Mononuclear cell (primary cell): ENCODE results near the gene MEMO1. TPM values are rescaled to one million over a fixed set of nuclear protein-coding genes. Genes with fewer than 3 reads are reported as not detected.

Source experiments
- H3K27me3 ChIP-seq: 2 replicates; pipeline ENCODE4 v1.6.0; 2011; ENCODE audit warnings: low read length, control low read depth; ENCODE audit not compliant: insufficient read depth
- H3K4me1 ChIP-seq: 2 replicates; pipeline ENCODE4 v1.5.1; 2011; ENCODE audit warnings: mild to moderate bottlenecking, low read length, control low read depth; ENCODE audit not compliant: insufficient read depth
- H3K4me3 ChIP-seq: 2 replicates; pipeline ENCODE4 v1.5.1; 2011; ENCODE audit warnings: mild to moderate bottlenecking, low read length, moderate library complexity
- H3K9me3 ChIP-seq: 2 replicates; pipeline ENCODE4 v1.5.1; 2011; ENCODE audit warnings: low read depth, mild to moderate bottlenecking, control low read depth, low read length
- total RNA-seq: library from RNA; depleted of rRNA; stranded (reverse); fragments of >200 nt; gene quantifications from one replicate; pipeline ENCODE4 v1.2.3, GENCODE V29; 2012

MEMO1 gene
- total RNA-seq, 1 donor = 41.7 TPM

DNA sequence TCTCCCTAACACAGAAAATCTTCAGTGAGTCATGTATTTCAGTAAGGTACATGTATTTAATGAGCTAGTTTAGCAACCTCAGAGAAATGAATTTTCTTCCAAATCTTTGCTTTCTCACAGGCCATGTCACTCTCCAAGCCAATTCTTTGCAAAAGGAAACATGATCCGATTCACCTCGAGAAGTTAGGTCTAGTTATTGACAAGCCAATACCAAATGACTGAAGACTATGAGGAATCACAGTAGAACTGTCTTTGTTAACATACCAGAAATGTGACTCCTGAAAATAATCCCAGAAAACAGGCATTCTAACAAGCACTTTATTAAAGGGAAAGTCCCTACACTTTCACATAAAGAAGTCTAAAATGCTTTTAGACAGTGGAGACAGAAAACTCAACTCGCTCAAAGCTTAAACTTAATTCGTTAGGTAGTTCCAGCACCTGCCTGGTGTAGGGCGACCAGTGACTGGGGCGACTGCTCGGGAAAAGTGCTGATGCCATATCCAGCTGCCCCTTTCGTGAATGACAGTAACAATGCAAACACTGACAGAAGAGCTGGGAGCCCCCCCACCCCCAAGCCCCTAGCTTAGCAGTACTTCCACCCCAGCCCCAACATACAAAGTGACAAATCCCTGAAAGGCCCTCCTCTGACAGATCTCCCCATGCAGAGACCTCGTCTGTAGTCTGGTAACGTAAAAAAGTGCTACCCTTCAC lies 1.8 kb downstream of the MEMO1 start:
- Histone ChIP-seq H3K9me3 (no peaks in the 10 kb centered on the region), H3K27me3 (no peaks in the 10 kb centered on the region), H3K4me1 (peaks cover 42% of the 10 kb centered on the region), H3K4me3 (peak overlapping the region; percentile 62)

DNA sequence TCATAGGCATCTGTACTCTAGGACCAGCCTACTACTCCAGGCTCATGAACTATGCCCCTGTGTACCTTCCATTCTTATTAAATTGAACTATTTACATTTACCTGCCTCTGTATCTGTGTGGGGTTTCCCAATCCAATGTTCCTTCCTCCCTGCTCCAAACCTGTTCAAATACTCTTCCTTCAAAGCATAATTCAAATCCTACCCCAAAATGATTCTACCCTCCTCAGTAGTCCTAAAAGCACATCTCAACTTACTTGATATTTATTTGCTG lies 3.8 kb downstream of the MEMO1 start:
- peaks cover 36% of the 10 kb centered on the region for H3K4me1 ChIP-seq
- H3K4me3 ChIP-seq = no peak overlapping the region
- no peaks in the 10 kb centered on the region for H3K27me3 ChIP-seq
- no peaks in the 10 kb centered on the region for H3K9me3 ChIP-seq

DNA sequence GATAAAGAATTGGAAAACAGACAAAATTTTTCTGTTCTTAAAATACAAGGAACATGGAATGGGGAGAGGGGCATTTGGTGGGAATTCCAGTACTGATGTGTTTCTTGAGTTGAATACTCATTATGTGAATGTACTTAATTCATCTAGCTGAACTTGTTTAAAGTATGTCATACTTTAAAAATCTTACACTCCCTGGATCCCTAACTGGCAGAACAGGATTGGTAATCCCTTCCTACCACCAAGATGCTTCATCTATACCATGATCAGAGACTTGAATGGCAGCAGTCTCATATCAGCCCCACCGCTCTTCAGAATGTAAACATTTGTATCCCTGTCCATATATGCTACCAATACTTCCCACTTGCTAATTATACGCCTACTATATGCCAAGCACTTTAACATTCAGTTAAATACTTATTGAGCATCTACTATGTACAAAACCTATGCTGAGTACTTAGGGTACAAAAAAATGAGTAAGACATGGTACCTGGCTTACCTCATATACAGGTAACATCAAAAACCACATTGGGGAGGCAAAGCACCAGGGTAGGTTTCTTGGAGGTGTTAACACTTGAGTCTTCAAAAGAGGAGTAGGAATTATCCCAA lies 5.3 kb downstream of the MEMO1 start:
- Histone ChIP-seq H3K4me3 (no peak overlapping the region), H3K27me3 (no peaks in the 10 kb centered on the region), H3K4me1 (peaks cover 28% of the 10 kb centered on the region)

DNA sequence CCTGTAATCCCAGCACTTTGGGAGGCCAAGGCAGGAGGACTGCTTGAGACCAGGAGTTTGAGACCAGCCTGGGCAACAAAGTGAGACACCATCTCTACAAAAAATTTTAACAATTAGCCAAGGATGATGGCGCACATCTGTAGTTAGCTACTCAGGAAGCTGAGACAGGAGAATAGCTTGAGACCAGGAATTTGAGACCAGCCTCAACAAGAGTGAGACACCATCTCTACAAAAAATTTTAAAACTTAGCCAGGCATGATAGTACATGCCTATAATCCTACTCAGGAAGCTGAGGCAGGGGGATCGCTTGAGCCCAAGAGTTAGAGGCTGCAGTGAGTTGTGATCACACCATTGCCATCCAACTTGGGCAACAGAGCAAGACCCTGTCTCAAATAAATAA lies 7.0 kb downstream of the MEMO1 start:
- peaks cover 38% of the 10 kb centered on the region for H3K4me1 ChIP-seq
- H3K4me3 ChIP-seq = no peak overlapping the region

More for the DNA sequence above, 5.3 kb downstream of the MEMO1 start:
- no peaks in the 10 kb centered on the region for H3K9me3 ChIP-seq

DNA sequence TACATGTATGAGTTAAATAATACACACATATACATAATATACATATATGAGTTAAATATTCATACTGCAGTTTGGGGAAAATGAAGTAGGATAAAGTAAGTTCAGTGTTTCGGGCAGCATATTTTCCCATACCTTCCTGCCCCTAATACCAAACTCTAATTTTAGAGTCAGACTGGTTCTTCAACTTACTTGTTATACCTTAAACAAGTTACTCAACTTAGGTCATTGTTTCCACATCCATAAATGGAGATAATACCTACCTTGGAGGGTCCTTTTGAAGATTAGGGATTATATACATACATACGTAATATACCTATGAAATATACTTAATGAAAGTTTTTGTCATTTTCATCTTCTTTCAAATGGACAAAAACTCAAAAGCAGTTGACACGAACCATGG lies 8.4 kb downstream of the MEMO1 start:
- H3K27me3 ChIP-seq = no peaks in the 10 kb centered on the region
- no peak overlapping the region for H3K4me3 ChIP-seq
- no peaks in the 10 kb centered on the region for H3K9me3 ChIP-seq
- peaks cover 37% of the 10 kb centered on the region for H3K4me1 ChIP-seq

More for the DNA sequence above, 7.0 kb downstream of the MEMO1 start:
- H3K9me3 ChIP-seq = no peaks in the 10 kb centered on the region
- no peaks in the 10 kb centered on the region for H3K27me3 ChIP-seq

DNA sequence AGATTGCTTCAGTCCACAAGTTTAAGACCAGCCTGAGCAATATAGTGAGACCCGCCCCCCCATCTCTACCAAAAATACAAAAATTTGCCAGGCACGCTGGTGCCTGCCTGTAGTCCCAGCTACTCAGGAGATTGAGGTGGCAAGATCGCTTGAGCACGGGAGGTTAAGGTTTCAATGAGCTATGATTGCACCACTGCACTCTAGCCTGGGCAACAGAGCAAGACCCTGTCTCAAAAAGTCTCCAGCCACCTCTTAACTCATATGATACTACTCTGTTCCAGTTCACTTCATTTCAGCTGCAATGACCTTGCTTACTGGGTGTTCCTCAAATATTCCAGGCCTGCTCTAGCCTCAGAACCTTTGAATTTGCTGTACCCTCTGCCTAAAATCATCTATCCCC lies 11.4 kb downstream of the MEMO1 start:
- Histone ChIP-seq H3K27me3 (no peaks in the 10 kb centered on the region), H3K9me3 (no peaks in the 10 kb centered on the region), H3K4me3 (no peak overlapping the region), H3K4me1 (peaks cover 30% of the 10 kb centered on the region)

DNA sequence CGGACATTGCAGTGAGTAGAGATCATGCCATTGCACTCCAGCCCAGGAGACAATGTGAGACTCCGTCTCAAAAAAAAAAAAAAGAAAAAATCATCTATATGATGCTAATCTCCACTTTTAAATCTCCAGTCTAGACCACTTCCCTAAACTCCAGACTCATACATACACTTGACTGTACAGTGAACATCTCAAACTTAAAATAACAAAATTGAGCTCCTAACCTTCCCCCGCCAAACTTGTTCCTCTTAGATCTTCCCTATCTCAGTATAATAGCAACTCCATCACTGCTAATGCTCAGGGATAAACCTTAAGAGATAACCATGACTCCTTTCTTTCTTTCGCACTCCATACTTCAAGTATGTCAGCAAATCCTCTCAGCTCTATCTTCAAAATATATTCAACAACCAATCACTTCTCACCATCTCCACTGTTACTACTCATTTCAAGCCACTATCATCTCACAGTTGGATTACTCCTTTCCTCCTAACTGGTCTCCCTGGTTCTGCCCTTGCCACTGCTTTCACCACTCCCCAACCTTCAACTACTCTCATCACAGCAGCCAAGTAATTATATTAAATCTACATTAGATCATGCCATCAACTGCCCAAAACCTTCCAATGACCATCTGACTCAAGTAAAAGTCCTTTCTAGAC lies 12.0 kb downstream of the MEMO1 start:
- Histone ChIP-seq H3K27me3 (no peaks in the 10 kb centered on the region), H3K4me3 (no peak overlapping the region), H3K9me3 (no peaks in the 10 kb centered on the region), H3K4me1 (peaks cover 30% of the 10 kb centered on the region)

DNA sequence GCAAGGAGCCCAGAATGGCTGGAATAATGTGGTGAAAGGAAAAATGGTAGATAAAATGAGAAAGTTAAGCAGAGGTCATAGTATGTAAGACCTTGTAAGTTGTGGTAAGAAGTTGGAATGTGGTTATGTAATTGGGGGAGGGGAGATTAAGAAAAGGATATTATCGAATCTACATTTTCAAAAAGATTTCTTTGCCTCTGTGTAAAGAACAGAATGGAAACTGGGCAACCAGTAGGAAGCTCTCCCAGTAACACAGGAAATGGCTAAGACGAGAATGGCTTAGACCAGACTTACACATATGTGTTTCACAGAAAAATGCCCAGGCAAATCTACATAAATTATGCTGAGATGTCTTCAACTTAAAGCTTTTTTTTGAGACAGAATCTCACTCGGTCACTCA lies 13.2 kb downstream of the MEMO1 start:
- H3K9me3 ChIP-seq = no peaks in the 10 kb centered on the region
- no peaks in the 10 kb centered on the region for H3K27me3 ChIP-seq
- H3K4me1 ChIP-seq = peaks cover 30% of the 10 kb centered on the region
- H3K4me3 ChIP-seq = no peak overlapping the region

DNA sequence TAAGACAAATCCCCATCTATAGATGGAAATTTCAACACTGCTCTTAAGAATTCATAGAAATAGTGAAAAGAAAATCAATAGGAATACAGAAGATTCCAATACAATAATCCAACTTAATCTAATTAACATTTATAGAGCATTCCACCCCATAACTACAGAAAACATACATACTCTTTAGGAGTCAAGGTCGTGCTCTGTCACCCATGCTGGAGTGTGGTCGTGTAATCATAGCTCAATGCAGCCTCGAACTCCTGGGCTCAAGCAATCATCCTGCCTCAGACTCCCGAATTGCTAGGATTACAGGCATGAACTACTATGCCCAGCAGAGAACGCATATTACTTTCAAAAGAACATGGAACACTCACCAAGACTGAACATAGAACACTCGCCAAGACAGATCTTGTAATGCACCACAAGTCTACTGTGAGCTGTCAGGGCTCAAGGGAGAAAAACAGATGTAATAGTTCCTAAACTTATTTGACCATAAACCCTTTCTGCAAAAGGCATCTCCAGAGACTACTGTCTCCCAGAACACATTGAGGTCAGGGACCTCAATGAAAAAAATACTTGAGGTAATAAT lies 14.1 kb downstream of the MEMO1 start:
- Histone ChIP-seq H3K4me3 (no peak overlapping the region), H3K9me3 (no peaks in the 10 kb centered on the region), H3K27me3 (no peaks in the 10 kb centered on the region), H3K4me1 (peaks cover 30% of the 10 kb centered on the region)

DNA sequence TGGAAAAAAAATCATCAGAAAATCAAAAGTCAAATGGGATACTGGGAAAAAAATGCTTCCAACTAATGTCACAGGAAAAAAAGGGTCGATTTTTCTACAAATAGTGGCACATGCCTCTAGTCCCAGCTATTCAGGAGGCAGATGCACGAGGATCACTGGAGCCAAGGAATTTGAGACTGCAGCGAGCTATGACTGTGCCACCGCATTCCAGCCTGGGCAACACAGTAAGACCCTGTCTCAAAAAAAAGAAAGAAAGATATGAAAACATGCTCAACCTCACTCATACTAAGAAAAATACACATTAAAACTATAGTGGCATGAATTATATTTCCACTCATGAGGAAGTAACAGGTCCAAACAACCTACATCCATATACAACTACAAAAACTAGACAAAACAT lies 17.9 kb downstream of the MEMO1 start:
- Histone ChIP-seq H3K27me3 (no peaks in the 10 kb centered on the region), H3K4me1 (peaks cover 10% of the 10 kb centered on the region), H3K4me3 (no peak overlapping the region), H3K9me3 (no peaks in the 10 kb centered on the region)

DNA sequence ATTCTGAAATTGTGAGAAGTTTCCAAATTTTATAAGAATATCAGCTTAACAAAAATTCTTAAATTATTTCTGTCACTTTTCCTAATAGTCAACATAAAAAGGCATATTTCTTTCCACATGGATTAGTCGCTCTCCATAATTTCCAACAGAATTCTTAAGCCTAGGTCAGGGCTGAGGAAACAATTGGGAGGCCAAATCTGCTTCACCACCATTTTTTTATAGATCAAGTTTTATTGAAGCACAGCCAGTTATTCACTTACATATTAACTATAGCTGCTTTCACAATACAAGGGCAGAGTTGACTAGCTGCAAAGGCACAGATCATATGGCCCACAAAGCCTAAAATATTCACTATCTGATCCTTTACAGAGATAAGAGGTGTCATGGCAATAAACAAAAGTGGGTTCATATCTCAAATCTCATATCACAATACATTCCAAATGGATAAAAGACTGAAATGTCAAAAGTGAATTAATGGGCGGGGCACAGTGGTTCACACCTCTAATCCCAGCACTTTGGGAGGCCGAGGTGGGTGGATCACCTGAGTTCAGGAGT lies 18.7 kb downstream of the MEMO1 start:
- H3K4me3 ChIP-seq = no peak overlapping the region
- no peaks in the 10 kb centered on the region for H3K9me3 ChIP-seq
- peaks cover 8% of the 10 kb centered on the region for H3K4me1 ChIP-seq
- no peaks in the 10 kb centered on the region for H3K27me3 ChIP-seq

DNA sequence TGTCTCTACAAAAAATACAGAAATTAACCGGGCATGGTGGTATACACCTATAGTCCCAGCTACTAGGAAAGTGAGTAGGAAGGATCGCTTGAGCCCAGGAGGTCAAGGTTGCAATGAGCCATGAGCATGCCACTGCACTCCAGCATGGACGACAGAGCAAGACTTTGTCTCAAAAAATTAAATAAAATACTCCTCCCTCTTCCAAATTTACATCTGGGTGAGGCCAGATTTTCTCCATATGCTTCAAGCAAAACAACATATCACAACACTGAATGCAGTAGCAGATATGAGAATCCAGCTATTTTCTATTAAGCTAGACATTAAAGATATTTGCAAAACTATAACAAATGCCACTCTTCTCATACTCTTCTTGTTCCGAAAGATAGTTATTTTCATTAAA lies 20.9 kb downstream of the MEMO1 start:
- Histone ChIP-seq H3K9me3 (no peaks in the 10 kb centered on the region), H3K4me3 (no peak overlapping the region), H3K27me3 (no peaks in the 10 kb centered on the region), H3K4me1 (peaks cover 3% of the 10 kb centered on the region)

DNA sequence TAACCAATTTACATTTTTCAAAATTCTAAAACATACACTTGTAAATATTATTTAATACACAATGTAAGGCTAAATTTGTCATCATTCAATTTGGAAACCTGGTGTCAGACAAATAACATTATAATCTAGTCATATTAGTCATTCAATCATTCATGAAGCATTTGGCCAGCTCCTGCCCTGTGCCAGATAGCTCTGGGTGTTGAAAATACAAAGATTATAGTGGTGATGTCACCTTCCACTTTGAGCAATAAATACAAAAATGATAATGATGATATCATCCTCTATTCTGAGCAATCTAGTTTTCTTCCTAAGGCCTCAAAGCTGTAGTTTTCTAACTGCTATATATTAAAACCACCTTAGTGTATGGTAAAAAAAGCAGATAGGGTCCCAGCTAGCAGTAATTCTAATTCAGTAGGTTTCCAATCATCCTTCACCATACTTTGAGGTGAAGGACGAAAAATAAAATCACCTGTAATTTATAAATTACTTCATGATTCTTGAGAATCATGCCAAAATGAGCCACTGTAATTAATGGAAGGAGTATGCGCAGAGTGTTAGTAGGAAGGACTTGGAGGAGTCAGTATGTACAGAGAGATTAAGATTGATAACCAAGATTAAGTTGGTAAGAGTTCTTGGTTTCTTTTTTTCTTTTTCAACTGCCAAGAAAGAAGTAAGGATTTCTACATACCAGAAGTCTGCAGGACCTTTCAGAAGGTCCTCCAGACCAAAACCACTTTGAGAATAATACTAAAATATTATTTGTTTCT lies 23.2 kb downstream of the MEMO1 start:
- Histone ChIP-seq H3K4me1 (peaks cover 3% of the 10 kb centered on the region), H3K4me3 (no peak overlapping the region), H3K9me3 (no peaks in the 10 kb centered on the region), H3K27me3 (no peaks in the 10 kb centered on the region)

DNA sequence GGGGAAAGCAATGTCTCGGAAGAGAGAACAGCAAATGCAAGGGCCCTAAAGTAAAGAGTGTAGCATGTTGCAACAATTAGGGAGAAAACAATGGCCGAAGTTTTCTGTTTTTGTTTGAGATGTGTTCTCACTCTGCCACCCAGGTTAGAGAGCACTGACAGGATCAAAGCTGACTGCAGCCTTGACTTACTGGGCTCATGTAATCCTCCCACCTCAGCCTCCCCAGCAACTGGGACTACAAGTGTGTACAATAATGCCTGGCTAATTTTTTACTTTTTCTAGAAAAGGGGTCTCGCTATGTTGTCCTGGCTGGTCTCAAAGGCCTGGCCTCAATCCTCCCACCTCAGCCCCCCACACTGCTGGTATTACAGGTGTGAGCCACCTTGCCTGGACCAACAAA lies 23.9 kb downstream of the MEMO1 start:
- no peaks in the 10 kb centered on the region for H3K27me3 ChIP-seq
- H3K9me3 ChIP-seq = no peaks in the 10 kb centered on the region
- H3K4me1 ChIP-seq = peaks cover 3% of the 10 kb centered on the region
- no peak overlapping the region for H3K4me3 ChIP-seq
